ENCODE data around the gene PACSIN2. TPM values are rescaled to one million over a fixed set of nuclear protein-coding genes. Genes with fewer than 3 reads are reported as not detected.

The PACSIN2 gene
- total and polyA plus RNA-seq, 2 of the 13 experiments (the other 11 are each of a cell fraction or from before 2014, with no cell fraction given), result 54.1 to 68.8 TPM

DNA sequence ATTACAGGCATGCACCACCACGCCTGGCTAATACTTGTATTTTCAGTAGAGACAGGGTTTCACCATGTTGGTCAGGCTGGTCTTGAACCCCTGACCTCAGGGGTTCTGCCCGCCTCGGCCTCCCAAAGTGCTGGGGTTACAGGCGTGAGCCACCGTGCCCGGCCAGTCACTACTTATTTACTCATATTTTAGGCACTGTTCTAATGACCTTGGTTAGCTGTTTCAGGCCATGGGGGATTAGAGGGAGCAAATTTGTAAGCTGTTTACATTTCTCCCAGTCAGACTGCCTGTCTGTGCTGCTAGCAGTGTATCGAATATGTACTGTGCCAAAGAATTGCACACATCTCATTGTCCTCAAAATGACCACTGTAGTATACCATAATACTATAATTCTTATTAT lies 32.7 kb upstream of the PACSIN2 start (continued):
- TF ChIP-seq ZMYM4 (CRISPR knock-in tag; IDR thresholded peaks at IDR 0.05), result peak; percentile 54; the same call in 1 of the 2 replicates
- no peak for TF ChIP-seq ZSCAN22 (CRISPR knock-in tag; IDR thresholded peaks at IDR 0.05)
- no peak for TF ChIP-seq KLF16 (CRISPR knock-in tag; IDR thresholded peaks at IDR 0.05)
- no peak for TF ChIP-seq ZNF24 (IDR thresholded peaks at IDR 0.05)
- no peak for TF ChIP-seq ZNF430 (CRISPR knock-in tag; IDR thresholded peaks at IDR 0.05)
- TF ChIP-seq, protein P1, sequence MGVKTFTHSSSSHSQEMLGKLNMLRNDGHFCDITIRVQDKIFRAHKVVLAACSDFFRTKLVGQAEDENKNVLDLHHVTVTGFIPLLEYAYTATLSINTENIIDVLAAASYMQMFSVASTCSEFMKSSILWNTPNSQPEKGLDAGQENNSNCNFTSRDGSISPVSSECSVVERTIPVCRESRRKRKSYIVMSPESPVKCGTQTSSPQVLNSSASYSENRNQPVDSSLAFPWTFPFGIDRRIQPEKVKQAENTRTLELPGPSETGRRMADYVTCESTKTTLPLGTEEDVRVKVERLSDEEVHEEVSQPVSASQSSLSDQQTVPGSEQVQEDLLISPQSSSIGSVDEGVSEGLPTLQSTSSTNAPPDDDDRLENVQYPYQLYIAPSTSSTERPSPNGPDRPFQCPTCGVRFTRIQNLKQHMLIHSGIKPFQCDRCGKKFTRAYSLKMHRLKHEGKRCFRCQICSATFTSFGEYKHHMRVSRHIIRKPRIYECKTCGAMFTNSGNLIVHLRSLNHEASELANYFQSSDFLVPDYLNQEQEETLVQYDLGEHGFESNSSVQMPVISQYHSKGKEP (CRISPR knock-in tag; IDR thresholded peaks at IDR 0.05), result no peak
- TF ChIP-seq HNRNPH1 (optimal IDR thresholded peaks at IDR 0.05; ENCODE audit: low read depth, low read length), result no peak
- TF ChIP-seq TRIM24 (CRISPR knock-in tag; IDR thresholded peaks at IDR 0.05), result no peak
- TF ChIP-seq, protein P2, sequence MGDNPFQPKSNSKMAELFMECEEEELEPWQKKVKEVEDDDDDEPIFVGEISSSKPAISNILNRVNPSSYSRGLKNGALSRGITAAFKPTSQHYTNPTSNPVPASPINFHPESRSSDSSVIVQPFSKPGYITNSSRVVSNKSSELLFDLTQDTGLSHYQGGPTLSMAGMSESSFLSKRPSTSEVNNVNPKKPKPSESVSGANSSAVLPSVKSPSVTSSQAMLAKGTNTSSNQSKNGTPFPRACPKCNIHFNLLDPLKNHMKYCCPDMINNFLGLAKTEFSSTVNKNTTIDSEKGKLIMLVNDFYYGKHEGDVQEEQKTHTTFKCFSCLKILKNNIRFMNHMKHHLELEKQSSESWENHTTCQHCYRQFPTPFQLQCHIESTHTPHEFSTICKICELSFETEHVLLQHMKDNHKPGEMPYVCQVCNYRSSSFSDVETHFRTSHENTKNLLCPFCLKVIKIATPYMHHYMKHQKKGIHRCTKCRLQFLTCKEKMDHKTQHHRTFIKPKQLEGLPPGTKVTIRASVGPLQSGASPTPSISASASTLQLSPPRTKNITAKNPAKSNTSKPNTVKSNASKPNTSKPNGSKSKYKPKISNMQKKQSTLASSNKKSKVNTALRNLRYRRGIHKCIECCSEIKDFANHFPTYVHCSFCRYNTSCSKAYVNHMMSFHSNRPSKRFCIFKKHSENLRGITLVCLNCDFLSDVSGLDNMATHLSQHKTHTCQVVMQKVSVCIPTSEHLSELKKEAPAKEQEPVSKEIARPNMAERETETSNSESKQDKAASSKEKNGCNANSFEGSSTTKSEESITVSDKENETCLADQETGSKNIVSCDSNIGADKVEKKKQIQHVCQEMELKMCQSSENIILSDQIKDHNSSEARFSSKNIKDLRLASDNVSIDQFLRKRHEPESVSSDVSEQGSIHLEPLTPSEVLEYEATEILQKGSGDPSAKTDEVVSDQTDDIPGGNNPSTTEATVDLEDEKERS (CRISPR knock-in tag; IDR thresholded peaks at IDR 0.05), result 0 out of 2 replicates have a peak, but pooled peaks have one; percentile 69
- TF ChIP-seq ZNF234 (CRISPR knock-in tag; conservative IDR thresholded peaks at IDR 0.05), result no peak
- TF ChIP-seq ZZZ3 (CRISPR knock-in tag; IDR thresholded peaks at IDR 0.05; ENCODE audit: borderline replicate concordance), result no peak
- TF ChIP-seq, protein P3, sequence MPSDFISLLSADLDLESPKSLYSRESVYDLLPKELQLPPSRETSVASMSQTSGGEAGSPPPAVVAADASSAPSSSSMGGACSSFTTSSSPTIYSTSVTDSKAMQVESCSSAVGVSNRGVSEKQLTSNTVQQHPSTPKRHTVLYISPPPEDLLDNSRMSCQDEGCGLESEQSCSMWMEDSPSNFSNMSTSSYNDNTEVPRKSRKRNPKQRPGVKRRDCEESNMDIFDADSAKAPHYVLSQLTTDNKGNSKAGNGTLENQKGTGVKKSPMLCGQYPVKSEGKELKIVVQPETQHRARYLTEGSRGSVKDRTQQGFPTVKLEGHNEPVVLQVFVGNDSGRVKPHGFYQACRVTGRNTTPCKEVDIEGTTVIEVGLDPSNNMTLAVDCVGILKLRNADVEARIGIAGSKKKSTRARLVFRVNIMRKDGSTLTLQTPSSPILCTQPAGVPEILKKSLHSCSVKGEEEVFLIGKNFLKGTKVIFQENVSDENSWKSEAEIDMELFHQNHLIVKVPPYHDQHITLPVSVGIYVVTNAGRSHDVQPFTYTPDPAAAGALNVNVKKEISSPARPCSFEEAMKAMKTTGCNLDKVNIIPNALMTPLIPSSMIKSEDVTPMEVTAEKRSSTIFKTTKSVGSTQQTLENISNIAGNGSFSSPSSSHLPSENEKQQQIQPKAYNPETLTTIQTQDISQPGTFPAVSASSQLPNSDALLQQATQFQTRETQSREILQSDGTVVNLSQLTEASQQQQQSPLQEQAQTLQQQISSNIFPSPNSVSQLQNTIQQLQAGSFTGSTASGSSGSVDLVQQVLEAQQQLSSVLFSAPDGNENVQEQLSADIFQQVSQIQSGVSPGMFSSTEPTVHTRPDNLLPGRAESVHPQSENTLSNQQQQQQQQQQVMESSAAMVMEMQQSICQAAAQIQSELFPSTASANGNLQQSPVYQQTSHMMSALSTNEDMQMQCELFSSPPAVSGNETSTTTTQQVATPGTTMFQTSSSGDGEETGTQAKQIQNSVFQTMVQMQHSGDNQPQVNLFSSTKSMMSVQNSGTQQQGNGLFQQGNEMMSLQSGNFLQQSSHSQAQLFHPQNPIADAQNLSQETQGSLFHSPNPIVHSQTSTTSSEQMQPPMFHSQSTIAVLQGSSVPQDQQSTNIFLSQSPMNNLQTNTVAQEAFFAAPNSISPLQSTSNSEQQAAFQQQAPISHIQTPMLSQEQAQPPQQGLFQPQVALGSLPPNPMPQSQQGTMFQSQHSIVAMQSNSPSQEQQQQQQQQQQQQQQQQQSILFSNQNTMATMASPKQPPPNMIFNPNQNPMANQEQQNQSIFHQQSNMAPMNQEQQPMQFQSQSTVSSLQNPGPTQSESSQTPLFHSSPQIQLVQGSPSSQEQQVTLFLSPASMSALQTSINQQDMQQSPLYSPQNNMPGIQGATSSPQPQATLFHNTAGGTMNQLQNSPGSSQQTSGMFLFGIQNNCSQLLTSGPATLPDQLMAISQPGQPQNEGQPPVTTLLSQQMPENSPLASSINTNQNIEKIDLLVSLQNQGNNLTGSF (CRISPR knock-in tag; IDR thresholded peaks at IDR 0.05), result no peak
- no peak for TF ChIP-seq SOX13 (IDR thresholded peaks at IDR 0.05)
- TF ChIP-seq SOX13 (CRISPR knock-in tag; conservative IDR thresholded peaks at IDR 0.05 in 1 of 2, IDR thresholded peaks at IDR 0.05 in 1 of 2), result peak in 1 of 2 experiments; percentile 76; a peak in 2 of 4 replicates
- no peak for TF ChIP-seq ZNF530 (CRISPR knock-in tag; IDR thresholded peaks at IDR 0.05; ENCODE audit: low read depth)
- no peak for TF ChIP-seq FOXP1 (IDR thresholded peaks at IDR 0.05)
- peak; percentile 55; the same call in 1 of the 2 replicates for TF ChIP-seq FOXP1 (CRISPR knock-in tag; IDR thresholded peaks at IDR 0.05)
- TF ChIP-seq EZH2 (conservative IDR thresholded peaks at IDR 0.05; ENCODE audit: low read depth, low read length), result no peak
- TF ChIP-seq, protein P4, sequence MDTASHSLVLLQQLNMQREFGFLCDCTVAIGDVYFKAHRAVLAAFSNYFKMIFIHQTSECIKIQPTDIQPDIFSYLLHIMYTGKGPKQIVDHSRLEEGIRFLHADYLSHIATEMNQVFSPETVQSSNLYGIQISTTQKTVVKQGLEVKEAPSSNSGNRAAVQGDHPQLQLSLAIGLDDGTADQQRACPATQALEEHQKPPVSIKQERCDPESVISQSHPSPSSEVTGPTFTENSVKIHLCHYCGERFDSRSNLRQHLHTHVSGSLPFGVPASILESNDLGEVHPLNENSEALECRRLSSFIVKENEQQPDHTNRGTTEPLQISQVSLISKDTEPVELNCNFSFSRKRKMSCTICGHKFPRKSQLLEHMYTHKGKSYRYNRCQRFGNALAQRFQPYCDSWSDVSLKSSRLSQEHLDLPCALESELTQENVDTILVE (CRISPR knock-in tag; IDR thresholded peaks at IDR 0.05), result no peak
- TF ChIP-seq NFYC (CRISPR knock-in tag; IDR thresholded peaks at IDR 0.05), result no peak
- peak; percentile 43; the same call in 1 of the 2 replicates for TF ChIP-seq HDAC1 (CRISPR knock-in tag; IDR thresholded peaks at IDR 0.05)
